Measurements from ENCODE around the gene MRPL2.

Gene MRPL2

DNA sequence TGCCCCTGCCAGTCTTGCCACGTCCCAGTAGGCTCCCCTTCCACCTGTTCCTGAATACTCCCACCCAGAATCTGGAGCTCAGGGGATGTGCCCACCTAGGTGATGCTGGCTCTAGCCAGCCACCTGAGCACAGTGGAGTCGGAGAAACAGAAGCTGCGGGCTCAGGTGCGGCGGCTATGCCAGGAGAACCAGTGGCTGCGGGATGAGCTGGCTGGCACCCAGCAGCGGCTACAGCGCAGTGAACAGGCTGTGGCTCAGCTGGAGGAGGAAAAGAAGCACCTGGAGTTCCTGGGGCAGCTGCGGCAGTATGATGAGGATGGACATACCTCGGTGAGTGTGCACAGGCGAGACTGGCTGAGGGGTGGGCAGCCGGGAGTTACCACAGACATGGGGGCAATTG is 3.6 kb upstream of the MRPL2 start:
- CTCF ChIA-PET: interaction anchor here (0.6 to 1.5 kb wide), 2 partner anchors 14 to 81 kb away, joined by 3 to 4 read pairs; no protein-coding TSS in a partner anchor
- no peak for DNase-seq (ENCODE audit: low spot score)
- POLR2A ChIA-PET (ENCODE audit: low non-redundant PET): interaction anchor here (0.6 kb wide), 1 partner anchor 9 kb away, joined by 3 read pairs; the partner anchor contains the start of gene CUL7
- no peak overlapping the region for H3K27ac ChIP-seq
- TF ChIP-seq, protein P1, sequence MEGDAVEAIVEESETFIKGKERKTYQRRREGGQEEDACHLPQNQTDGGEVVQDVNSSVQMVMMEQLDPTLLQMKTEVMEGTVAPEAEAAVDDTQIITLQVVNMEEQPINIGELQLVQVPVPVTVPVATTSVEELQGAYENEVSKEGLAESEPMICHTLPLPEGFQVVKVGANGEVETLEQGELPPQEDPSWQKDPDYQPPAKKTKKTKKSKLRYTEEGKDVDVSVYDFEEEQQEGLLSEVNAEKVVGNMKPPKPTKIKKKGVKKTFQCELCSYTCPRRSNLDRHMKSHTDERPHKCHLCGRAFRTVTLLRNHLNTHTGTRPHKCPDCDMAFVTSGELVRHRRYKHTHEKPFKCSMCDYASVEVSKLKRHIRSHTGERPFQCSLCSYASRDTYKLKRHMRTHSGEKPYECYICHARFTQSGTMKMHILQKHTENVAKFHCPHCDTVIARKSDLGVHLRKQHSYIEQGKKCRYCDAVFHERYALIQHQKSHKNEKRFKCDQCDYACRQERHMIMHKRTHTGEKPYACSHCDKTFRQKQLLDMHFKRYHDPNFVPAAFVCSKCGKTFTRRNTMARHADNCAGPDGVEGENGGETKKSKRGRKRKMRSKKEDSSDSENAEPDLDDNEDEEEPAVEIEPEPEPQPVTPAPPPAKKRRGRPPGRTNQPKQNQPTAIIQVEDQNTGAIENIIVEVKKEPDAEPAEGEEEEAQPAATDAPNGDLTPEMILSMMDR (conservative IDR thresholded peaks at IDR 0.05; ENCODE audit: low read depth): no peak

DNA sequence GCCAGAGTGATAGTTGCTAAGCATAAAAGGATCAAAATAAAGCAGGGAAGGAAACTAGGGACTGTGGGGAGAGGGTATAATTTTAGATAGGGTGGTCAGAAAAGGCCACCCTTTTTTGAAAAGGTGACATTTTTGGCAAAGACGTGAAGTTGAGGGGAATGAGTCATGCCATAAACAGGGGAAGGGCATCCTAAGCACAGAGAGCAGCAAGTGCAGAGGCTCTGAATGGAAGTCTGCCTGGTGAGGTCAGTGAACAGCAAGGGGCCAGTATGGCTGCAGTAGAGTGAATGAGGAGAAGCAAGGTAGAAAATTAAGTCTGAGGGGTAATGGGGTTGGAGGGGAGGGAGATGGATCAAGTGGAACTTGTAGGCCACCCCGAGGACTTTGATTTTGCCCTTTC is 2.6 kb upstream of the MRPL2 start:
- CTCF ChIA-PET: interaction anchor here (2.9 kb wide), 1 partner anchor 81 kb away, joined by 11 read pairs; no protein-coding TSS in a partner anchor
- TF ChIP-seq, protein P1 (conservative IDR thresholded peaks at IDR 0.05; ENCODE audit: low read depth): no peak
- DNase-seq (ENCODE audit: low spot score): no peak
- no peak overlapping the region for H3K27ac ChIP-seq
- POLR2A ChIA-PET (ENCODE audit: low non-redundant PET): no interaction called here

DNA sequence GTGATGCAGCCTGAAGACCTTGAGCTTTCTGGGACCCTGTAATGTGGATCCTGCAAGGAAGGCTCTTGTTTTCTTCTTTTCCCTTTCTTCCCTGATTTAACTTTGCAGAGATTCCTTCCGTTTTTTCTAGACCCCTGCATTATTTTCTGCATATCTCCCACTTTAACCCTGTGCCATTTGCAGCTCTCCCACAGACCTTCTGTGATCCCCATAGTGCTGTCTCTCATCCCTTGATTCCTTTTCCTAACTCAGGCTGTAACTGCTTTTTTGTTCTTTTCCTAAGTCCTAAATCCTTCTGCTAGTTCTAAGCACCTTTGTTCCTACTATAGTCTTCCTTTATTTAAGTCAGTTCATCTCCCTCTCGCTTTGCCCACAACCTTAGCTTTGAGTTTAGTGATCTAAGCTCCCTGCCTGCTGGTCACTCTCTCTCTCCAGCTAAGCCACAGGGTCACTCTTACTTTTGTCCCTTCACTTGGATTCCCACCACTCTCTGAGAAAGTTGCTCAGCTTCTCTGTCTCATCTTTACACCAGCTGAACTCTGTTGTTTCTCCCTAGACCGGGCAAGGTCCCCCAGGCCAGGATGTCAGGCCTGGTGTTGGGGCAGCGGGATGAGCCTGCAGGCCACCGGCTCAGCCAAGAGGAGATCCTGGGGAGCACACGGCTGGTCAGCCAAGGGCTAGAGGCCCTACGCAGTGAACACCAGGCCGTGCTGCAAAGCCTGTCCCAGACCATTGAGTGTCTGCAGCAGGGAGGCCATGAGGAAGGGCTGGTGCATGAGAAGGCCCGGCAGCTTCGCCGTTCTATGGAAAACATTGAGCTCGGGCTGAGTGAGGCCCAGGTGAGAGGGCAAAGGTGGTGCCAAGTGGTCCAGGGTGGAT is 1.8 kb upstream of the MRPL2 start:
- CTCF ChIA-PET: interaction anchor here (0.7 to 2.9 kb wide), 2 partner anchors 36 to 82 kb away, joined by 3 to 11 read pairs; no protein-coding TSS in a partner anchor
- H3K27ac ChIP-seq: peak overlapping the region; percentile 85
- TF ChIP-seq, protein P1 (conservative IDR thresholded peaks at IDR 0.05; ENCODE audit: low read depth): no peak
- POLR2A ChIA-PET (ENCODE audit: low non-redundant PET): no interaction called here
- DNase-seq (ENCODE audit: low spot score): no peak

DNA sequence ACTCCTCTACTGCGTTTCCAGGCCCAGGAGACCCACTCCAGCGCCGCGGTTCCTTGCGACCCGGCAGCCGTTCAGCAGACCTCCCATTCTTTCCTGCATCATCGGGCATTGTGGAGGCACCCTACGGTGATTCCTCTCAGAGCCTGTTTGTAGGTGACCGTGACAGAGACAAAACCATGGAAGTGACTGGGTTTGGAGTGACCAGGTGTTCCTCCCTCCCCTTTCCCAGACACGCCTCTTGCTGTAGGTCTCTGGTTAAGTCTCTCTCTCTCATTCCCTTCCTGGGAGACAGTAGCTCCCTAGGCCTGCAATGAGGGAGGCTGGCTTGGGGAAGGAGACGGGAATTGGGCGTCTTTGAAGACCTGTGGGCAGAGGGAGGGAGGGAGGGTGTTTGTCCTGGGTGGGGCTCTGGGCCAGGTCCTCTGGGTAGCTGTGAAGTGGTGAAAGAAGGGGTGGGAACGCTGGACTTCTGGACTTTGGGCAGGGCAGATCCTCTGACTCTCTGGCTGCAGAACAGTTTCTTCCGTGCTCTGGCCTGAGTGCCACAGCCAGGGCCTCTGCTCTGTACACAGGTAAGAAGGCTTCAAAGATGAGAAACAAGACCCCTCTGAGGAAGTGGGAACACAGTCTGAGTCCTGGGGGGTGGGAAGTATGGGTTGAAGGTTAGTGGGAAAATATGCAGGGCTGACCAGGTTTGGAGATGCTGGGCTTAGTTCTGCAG is 960 bp upstream of the MRPL2 start:
- ChIA-PET CTCF (interaction anchor here (0.7 to 2.9 kb wide), 2 partner anchors 51 to 83 kb away, joined by 3 to 11 read pairs; no protein-coding TSS in a partner anchor), POLR2A (ENCODE audit: low non-redundant PET) (interaction anchor here (0.7 kb wide), 1 partner anchor 81 kb away, joined by 6 read pairs; no protein-coding TSS in a partner anchor)
- TF ChIP-seq, protein P1 (conservative IDR thresholded peaks at IDR 0.05; ENCODE audit: low read depth): no peak
- DNase-seq (ENCODE audit: low spot score): peak; percentile 44
- peak overlapping the region; percentile 85 for H3K27ac ChIP-seq

DNA sequence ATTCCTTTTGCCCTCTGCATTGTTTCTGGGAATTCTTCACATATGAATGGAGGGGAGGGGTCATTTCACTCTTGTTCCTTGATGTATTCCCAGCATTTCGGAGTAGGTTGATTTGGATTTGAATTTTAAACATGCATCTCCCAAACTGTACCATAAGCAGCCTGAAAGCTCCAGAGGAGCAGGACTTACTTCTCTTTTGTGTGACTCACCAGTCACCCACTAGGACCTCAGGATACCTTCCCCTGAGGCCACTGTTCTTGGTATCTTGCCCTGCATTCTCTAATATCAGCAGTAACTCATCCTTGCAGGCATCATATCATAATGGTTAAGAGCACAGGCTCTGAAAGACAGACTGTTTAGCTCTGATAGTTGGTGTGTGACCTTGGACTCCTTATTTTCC is 703 bp downstream of the MRPL2 start:
- ChIA-PET CTCF (interaction anchor here (0.6 kb wide), 1 partner anchor 240 kb away, joined by 3 read pairs; the partner anchor contains the start of gene SLC22A7), POLR2A (ENCODE audit: low non-redundant PET) (interaction anchor here (0.9 kb wide), 1 partner anchor 17 kb away, joined by 3 read pairs; the partner anchor contains the start of gene PTK7)
- TF ChIP-seq, protein P1 (conservative IDR thresholded peaks at IDR 0.05; ENCODE audit: low read depth): no peak
- no peak overlapping the region for H3K27ac ChIP-seq
- DNase-seq (ENCODE audit: low spot score): no peak

DNA sequence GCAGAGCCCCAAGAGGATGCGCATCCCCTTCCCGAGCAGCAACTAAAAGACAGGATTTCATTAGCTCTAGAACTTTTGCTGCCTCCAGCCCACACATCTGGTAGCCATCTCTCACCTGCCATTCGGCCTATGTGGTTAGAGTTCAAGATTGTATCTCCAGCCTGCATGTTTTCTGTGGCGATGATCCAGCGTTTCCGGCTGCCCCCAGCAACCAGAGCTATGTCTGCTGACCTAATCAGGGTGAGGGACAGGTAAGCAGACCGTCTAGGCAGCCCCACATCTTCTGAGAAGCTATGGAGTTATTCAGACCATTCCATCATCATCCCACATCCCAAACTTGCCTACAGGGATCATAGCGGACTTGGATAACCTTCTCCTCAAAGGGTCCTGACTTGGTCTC is 3.3 kb downstream of the MRPL2 start:
- ChIA-PET POLR2A (ENCODE audit: low non-redundant PET) (no interaction called here), CTCF (no interaction called here)

More for the DNA sequence above, 3.3 kb downstream of the MRPL2 start:
- H3K27ac ChIP-seq: peak overlapping the region; percentile 86
- TF ChIP-seq, protein P1 (conservative IDR thresholded peaks at IDR 0.05; ENCODE audit: low read depth): no peak
- no peak for DNase-seq (ENCODE audit: low spot score)

Measured in RWPE1 (cell line).